ENCODE data around the gene ADGRG4. TPM values are rescaled to one million over a fixed set of nuclear protein-coding genes. Genes with fewer than 3 reads are reported as not detected.

The ADGRG4 gene
- polyA plus RNA-seq, 1 of the 3 experiments (the other 2 are of a cell fraction), result not detected

DNA sequence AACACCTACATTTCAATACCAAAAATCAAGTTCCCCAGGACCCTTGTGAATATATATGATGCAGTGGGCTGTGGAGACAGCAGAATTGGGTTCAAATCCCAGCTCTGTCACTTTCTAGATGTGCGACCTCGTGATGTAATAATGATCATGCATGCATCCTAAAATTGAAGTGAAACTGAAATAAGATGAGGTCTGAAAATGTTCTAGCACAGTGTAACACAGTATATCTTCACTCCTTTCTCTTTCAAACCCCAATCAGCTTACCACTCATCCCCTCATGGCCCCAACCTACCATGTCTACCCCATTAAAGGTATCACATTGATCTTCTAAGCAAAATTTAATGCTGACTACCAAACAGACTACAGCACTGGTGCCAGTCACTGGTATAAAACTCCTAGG lies 117.0 kb downstream of the ADGRG4 start:
- Histone ChIP-seq H2AFZ (ENCODE audit: low read depth) (no peak overlapping the region), H3K9ac (no peak overlapping the region), H3K4me1 (ENCODE audit: control insufficient read depth in 1 of 2, insufficient read depth in 2 of 2, low read depth in 1 of 2, low read length in 1 of 2) (no peaks in the 10 kb centered on the region), H3K36me3 (replicated peaks in 1 of 2; ENCODE audit: control insufficient read depth in 1 of 2, insufficient read depth in 2 of 2, low read length in 1 of 2) (no peaks in the 10 kb centered on the region), H3K9me3 (no peaks in the 10 kb centered on the region), H3K4me2 (no peak overlapping the region), H4K20me1 (ENCODE audit: insufficient read depth) (no peaks in the 10 kb centered on the region), H3K27ac (ENCODE audit: low read depth in 2 of 2, low read length in 1 of 2) (no peak overlapping the region), H3K79me2 (ENCODE audit: insufficient read depth) (no peaks in the 10 kb centered on the region), H3K4me3 (ENCODE audit: low read depth in 2 of 2, low read length in 1 of 2) (no peak overlapping the region), H3K27me3 (ENCODE audit: insufficient read depth) (no peaks in the 10 kb centered on the region), H3F3A (replicated peaks; ENCODE audit: insufficient read depth) (no peaks in the 10 kb centered on the region), H3K9me2 (no peaks in the 10 kb centered on the region)
- TF ChIP-seq NFIC (IDR thresholded peaks at IDR 0.05; ENCODE audit: borderline replicate concordance) (no peak), FOXJ3 (CRISPR knock-in tag; IDR thresholded peaks at IDR 0.05) (no peak), FOSL2 (IDR thresholded peaks at IDR 0.05; ENCODE audit: borderline replicate concordance, low read depth) (no peak), TEAD4 (IDR thresholded peaks at IDR 0.05; ENCODE audit: borderline replicate concordance, insufficient read depth) (no peak), FOXM1 (IDR thresholded peaks at IDR 0.05; ENCODE audit: low read depth) (no peak), CHD2 (IDR thresholded peaks at IDR 0.05; ENCODE audit: low read length, partially characterized antibody) (no peak), GATA2 (CRISPR knock-in tag; IDR thresholded peaks at IDR 0.05) (no peak), SMC3 (IDR thresholded peaks at IDR 0.05; ENCODE audit: low read depth, low read length) (no peak), YY1 (IDR thresholded peaks at IDR 0.05; ENCODE audit: low read depth) (no peak), EP300 (IDR thresholded peaks at IDR 0.05; ENCODE audit: borderline replicate concordance in 1 of 2, low read depth in 1 of 2, low read length in 1 of 2) (no peak), RAD21 (IDR thresholded peaks at IDR 0.05; ENCODE audit: low read length) (no peak), GABPA (IDR thresholded peaks at IDR 0.05; ENCODE audit: low read depth) (no peak), NRF1 (IDR thresholded peaks at IDR 0.05; ENCODE audit: low read depth, low read length) (no peak), SIN3A (IDR thresholded peaks at IDR 0.05; ENCODE audit: borderline replicate concordance, low read depth, low read length) (no peak), MXI1 (IDR thresholded peaks at IDR 0.05; ENCODE audit: low read depth, low read length) (no peak)
- TF ChIP-seq, protein P1, sequence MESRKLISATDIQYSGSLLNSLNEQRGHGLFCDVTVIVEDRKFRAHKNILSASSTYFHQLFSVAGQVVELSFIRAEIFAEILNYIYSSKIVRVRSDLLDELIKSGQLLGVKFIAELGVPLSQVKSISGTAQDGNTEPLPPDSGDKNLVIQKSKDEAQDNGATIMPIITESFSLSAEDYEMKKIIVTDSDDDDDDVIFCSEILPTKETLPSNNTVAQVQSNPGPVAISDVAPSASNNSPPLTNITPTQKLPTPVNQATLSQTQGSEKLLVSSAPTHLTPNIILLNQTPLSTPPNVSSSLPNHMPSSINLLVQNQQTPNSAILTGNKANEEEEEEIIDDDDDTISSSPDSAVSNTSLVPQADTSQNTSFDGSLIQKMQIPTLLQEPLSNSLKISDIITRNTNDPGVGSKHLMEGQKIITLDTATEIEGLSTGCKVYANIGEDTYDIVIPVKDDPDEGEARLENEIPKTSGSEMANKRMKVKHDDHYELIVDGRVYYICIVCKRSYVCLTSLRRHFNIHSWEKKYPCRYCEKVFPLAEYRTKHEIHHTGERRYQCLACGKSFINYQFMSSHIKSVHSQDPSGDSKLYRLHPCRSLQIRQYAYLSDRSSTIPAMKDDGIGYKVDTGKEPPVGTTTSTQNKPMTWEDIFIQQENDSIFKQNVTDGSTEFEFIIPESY (IDR thresholded peaks at IDR 0.05; ENCODE audit: borderline replicate concordance, low read depth), result no peak
- TF ChIP-seq, protein P2, sequence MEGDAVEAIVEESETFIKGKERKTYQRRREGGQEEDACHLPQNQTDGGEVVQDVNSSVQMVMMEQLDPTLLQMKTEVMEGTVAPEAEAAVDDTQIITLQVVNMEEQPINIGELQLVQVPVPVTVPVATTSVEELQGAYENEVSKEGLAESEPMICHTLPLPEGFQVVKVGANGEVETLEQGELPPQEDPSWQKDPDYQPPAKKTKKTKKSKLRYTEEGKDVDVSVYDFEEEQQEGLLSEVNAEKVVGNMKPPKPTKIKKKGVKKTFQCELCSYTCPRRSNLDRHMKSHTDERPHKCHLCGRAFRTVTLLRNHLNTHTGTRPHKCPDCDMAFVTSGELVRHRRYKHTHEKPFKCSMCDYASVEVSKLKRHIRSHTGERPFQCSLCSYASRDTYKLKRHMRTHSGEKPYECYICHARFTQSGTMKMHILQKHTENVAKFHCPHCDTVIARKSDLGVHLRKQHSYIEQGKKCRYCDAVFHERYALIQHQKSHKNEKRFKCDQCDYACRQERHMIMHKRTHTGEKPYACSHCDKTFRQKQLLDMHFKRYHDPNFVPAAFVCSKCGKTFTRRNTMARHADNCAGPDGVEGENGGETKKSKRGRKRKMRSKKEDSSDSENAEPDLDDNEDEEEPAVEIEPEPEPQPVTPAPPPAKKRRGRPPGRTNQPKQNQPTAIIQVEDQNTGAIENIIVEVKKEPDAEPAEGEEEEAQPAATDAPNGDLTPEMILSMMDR (IDR thresholded peaks at IDR 0.05), result no peak
- TF ChIP-seq, protein P3, sequence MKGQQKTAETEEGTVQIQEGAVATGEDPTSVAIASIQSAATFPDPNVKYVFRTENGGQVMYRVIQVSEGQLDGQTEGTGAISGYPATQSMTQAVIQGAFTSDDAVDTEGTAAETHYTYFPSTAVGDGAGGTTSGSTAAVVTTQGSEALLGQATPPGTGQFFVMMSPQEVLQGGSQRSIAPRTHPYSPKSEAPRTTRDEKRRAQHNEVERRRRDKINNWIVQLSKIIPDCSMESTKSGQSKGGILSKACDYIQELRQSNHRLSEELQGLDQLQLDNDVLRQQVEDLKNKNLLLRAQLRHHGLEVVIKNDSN (IDR thresholded peaks at IDR 0.05; ENCODE audit: borderline replicate concordance, low read depth), result no peak
- no peak for DNase-seq
- CTCF ChIA-PET, result no interaction called here
- 7% methylated on average over 2 of the region's 2 CpGs for WGBS (ENCODE audit: low lambda C conversion rate)
- POLR2A ChIA-PET, result no interaction called here

All from SK-N-SH (cell line).